H1 (cell line): Measurements from ENCODE around the gene TRHDE. TPM values are rescaled to one million over a fixed set of nuclear protein-coding genes. Genes with fewer than 3 reads are reported as not detected.

Experiments
- CTCF ChIA-PET: fragments of 300-600 bp; sonication (Branson Sonifier 250); formaldehyde crosslinking; loops from one replicate; lab custom pipeline; 2021; ENCODE audit not compliant: partially characterized antibody; lab: Charles Lee
- POLR2A ChIA-PET: fragments of 300-600 bp; sonication (Branson Sonifier 250); formaldehyde crosslinking; loops from one replicate; lab custom pipeline; 2021; ENCODE audit warnings: inconsistent platforms; ENCODE audit not compliant: partially characterized antibody; lab: Charles Lee
- DNase-seq, 2 experiments: peaks; one replicate each; pipeline versions ENCODE4 v3.0.0 to v3.0.0-alpha.2; 2010 to 2022; ENCODE audit warnings: low spot score in 2 of 2, low read depth in 1 of 2, mixed read lengths in 1 of 2
- FAIRE-seq: peaks from 2 replicates; lab custom pipeline; 2011; peaks lifted over from hg19 to GRCh38; lab: Jason Lieb, UNC
- H2AFZ ChIP-seq: 2 replicates; pipeline ENCODE4 v1.8.1; 2012; ENCODE audit warnings: low read length, inconsistent platforms
- H2AK5ac ChIP-seq: 2 replicates; pipeline ENCODE4 v1.6.1; 2013; ENCODE audit warnings: low read depth, low read length
- H2BK120ac ChIP-seq: replicated peaks from 2 replicates; pipeline ENCODE3; 2013; ENCODE audit warnings: low read depth, low read length, inconsistent platforms
- H2BK12ac ChIP-seq: 2 replicates; pipeline ENCODE4 v1.6.1; 2013; ENCODE audit warnings: low read depth, low read length
- H2BK15ac ChIP-seq: 2 replicates; pipeline ENCODE4 v1.6.1; 2013; ENCODE audit warnings: low read length
- H2BK20ac ChIP-seq: 2 replicates; pipeline ENCODE4 v1.6.1; 2013; ENCODE audit warnings: low read length
- H2BK5ac ChIP-seq: 2 replicates; pipeline ENCODE4 v1.6.1; 2013; ENCODE audit warnings: low read depth, low read length
- H3K14ac ChIP-seq: 2 replicates; pipeline ENCODE4 v1.6.1; 2013; ENCODE audit warnings: inconsistent platforms; ENCODE audit not compliant: insufficient read length
- H3K18ac ChIP-seq: 2 replicates; pipeline ENCODE4 v1.6.1; 2013; ENCODE audit warnings: low read length; ENCODE audit errors: extremely low read depth
- H3K23ac ChIP-seq: 2 replicates; pipeline ENCODE4 v1.6.1; 2013; ENCODE audit warnings: inconsistent platforms; ENCODE audit not compliant: insufficient read length
- H3K23me2 ChIP-seq: 2 replicates; pipeline ENCODE4 v1.6.1; 2013; ENCODE audit warnings: low read depth, low read length
- H3K27ac ChIP-seq: 2 replicates; pipeline ENCODE4 v1.6.1; 2011; ENCODE audit warnings: low read depth, low read length, inconsistent platforms
- H3K27me3 ChIP-seq, 4 experiments: replicated peaks in 1 of 4; 1 replicate in 1 of 4; 2 replicates in 3 of 4; pipeline versions ENCODE4 v1.6.1 to v1.8.1; 2011 to 2013; ENCODE audit warnings: low read length in 3 of 4, mild to moderate bottlenecking in 3 of 4, inconsistent platforms in 2 of 4, mixed read lengths in 2 of 4, moderate library complexity in 1 of 4; ENCODE audit not compliant: control insufficient read depth in 3 of 4, insufficient read depth in 3 of 4; ENCODE audit errors: extremely low read depth in 1 of 4
- H3K36me3 ChIP-seq, 4 experiments: 2 replicates each; pipeline versions ENCODE4 v1.6.1 to v1.8.1; 2011 to 2013; ENCODE audit warnings: mild to moderate bottlenecking in 4 of 4, low read length in 3 of 4, moderate library complexity in 2 of 4, control low read depth in 1 of 4, inconsistent platforms in 1 of 4; ENCODE audit not compliant: insufficient read depth in 4 of 4, control insufficient read depth in 2 of 4
- H3K4ac ChIP-seq: replicated peaks from 2 replicates; pipeline ENCODE3; 2013; ENCODE audit warnings: low read length, low read depth, mixed read lengths, inconsistent platforms; ENCODE audit not compliant: insufficient read length
- H3K4me1 ChIP-seq, 4 experiments: replicated peaks in 1 of 4; 1 replicate in 1 of 4; 2 replicates in 3 of 4; pipeline versions ENCODE4 v1.6.1 to v1.8.1; 2011 to 2013; ENCODE audit warnings: low read length in 3 of 4, inconsistent platforms in 2 of 4, mixed read lengths in 1 of 4; ENCODE audit not compliant: insufficient read depth in 4 of 4, control insufficient read depth in 3 of 4
- H3K4me2 ChIP-seq, 2 experiments: 2 replicates each; pipeline versions ENCODE4 v1.6.1 to v1.8.1; 2011 to 2013; ENCODE audit warnings: low read depth in 2 of 2, low read length in 2 of 2, control low read depth in 1 of 2, inconsistent platforms in 1 of 2, mild to moderate bottlenecking in 1 of 2; ENCODE audit not compliant: insufficient read depth in 1 of 2
- H3K4me3 ChIP-seq, 4 experiments: fragments of 200-600, 300-600 bp in 1 of 4; sonication (generic), shearing (Covaris generic), sonication (Bioruptor Twin) in 1 of 4; 2 replicates each; pipeline versions ENCODE4 v1.5.1 to v1.8.1; 2011 to 2016; ENCODE audit warnings: low read length in 4 of 4, low read depth in 3 of 4, control low read depth in 2 of 4, inconsistent platforms in 2 of 4, mild to moderate bottlenecking in 2 of 4, mixed read lengths in 1 of 4, moderate library complexity in 1 of 4; ENCODE audit not compliant: insufficient read depth in 2 of 4; ENCODE audit errors: extremely low read depth in 1 of 4
- H3K56ac ChIP-seq: replicated peaks from 2 replicates; pipeline ENCODE3; 2013; ENCODE audit warnings: low read depth, mild to moderate bottlenecking, mixed read lengths, low read length, inconsistent platforms; ENCODE audit not compliant: insufficient read length
- H3K79me1 ChIP-seq: 2 replicates; pipeline ENCODE4 v1.6.1; 2013; ENCODE audit warnings: low read depth, low read length, control low read depth
- H3K79me2 ChIP-seq, 2 experiments: 2 replicates each; pipeline versions ENCODE4 v1.6.1 to v1.8.1; 2012 to 2013; ENCODE audit warnings: low read length in 2 of 2, mild to moderate bottlenecking in 2 of 2, inconsistent platforms in 1 of 2; ENCODE audit not compliant: insufficient read depth in 2 of 2, control insufficient read depth in 1 of 2
- H3K9ac ChIP-seq, 4 experiments: replicated peaks in 1 of 4; 1 replicate in 1 of 4; 2 replicates in 3 of 4; pipeline versions ENCODE4 v1.6.1 to v1.8.1; 2011 to 2013; ENCODE audit warnings: low read depth in 3 of 4, low read length in 3 of 4, control low read depth in 2 of 4, mild to moderate bottlenecking in 2 of 4, moderate library complexity in 2 of 4, inconsistent platforms in 1 of 4; ENCODE audit errors: extremely low read depth in 1 of 4
- H3K9me3 ChIP-seq, 2 experiments: 2 replicates each; pipeline versions ENCODE4 v1.6.1 to v1.8.1; 2012 to 2013; ENCODE audit warnings: mild to moderate bottlenecking in 2 of 2, moderate library complexity in 2 of 2, control low read depth in 1 of 2, inconsistent platforms in 1 of 2, low read depth in 1 of 2, low read length in 1 of 2, mixed read lengths in 1 of 2; ENCODE audit not compliant: insufficient read depth in 2 of 2
- H4K20me1 ChIP-seq, 2 experiments: replicated peaks in 1 of 2; 2 replicates each; pipeline versions ENCODE3 to v1.8.1; 2011 to 2013; ENCODE audit warnings: inconsistent platforms in 2 of 2, low read length in 2 of 2, mild to moderate bottlenecking in 1 of 2; ENCODE audit not compliant: insufficient read depth in 2 of 2, control insufficient read depth in 1 of 2
- H4K5ac ChIP-seq: 2 replicates; pipeline ENCODE4 v1.6.1; 2013; ENCODE audit warnings: low read length, low read depth, mixed read lengths, inconsistent platforms; ENCODE audit not compliant: insufficient read length
- H4K8ac ChIP-seq: 2 replicates; pipeline ENCODE4 v1.8.0; 2013; ENCODE audit warnings: mild to moderate bottlenecking, moderate library complexity, low read length, inconsistent platforms; ENCODE audit not compliant: insufficient read depth; ENCODE audit errors: extremely low read depth
- H4K91ac ChIP-seq: replicated peaks from 2 replicates; pipeline ENCODE3; 2013; ENCODE audit warnings: low read length, mixed read lengths, inconsistent platforms; ENCODE audit not compliant: insufficient read length
- CTBP2 ChIP-seq: IDR thresholded peaks from 2 replicates; pipeline ENCODE4 v1.7.0; 2011; ENCODE audit warnings: borderline replicate concordance, mild to moderate bottlenecking, moderate library complexity, mixed read lengths, low read length; ENCODE audit not compliant: insufficient read depth, insufficient read length
- E2F6 ChIP-seq: IDR thresholded peaks from 2 replicates; pipeline ENCODE4 v1.6.1; 2012; ENCODE audit warnings: inconsistent platforms
- JUND ChIP-seq: IDR thresholded peaks from 2 replicates; pipeline ENCODE4 v1.6.1; 2011; ENCODE audit warnings: mild to moderate bottlenecking, improper control_type of control experiment, low read length
- PHF8 ChIP-seq: fragments of 200-600 bp; sonication (generic); conservative IDR thresholded peaks from 2 replicates; pipeline ENCODE4 v1.7.1; 2012; ENCODE audit warnings: low read depth, mild to moderate bottlenecking, inconsistent platforms, low read length, moderate library complexity
- POLR2A ChIP-seq, 2 experiments: IDR thresholded peaks; 1 replicate in 1 of 2; 2 replicates in 1 of 2; pipeline ENCODE4 v1.6.1; 2011; ENCODE audit warnings: low read depth in 2 of 2, low read length in 2 of 2, mild to moderate bottlenecking in 2 of 2; ENCODE audit errors: control extremely low read depth in 1 of 2
- SIN3A ChIP-seq, 2 experiments: IDR thresholded peaks in 1 of 2; conservative IDR thresholded peaks in 1 of 2; 2 replicates each; pipeline ENCODE4 v1.6.1; 2011 to 2012; ENCODE audit warnings: low read length in 2 of 2, improper control_type of control experiment in 1 of 2, low read depth in 1 of 2, mild to moderate bottlenecking in 1 of 2
- TBP ChIP-seq: IDR thresholded peaks from 2 replicates; pipeline ENCODE4 v1.6.1; 2011; ENCODE audit warnings: low read depth, low read length, improper control_type of control experiment
- ZNF274 ChIP-seq: IDR thresholded peaks from 2 replicates; pipeline ENCODE4 v1.7.0; 2012; ENCODE audit warnings: low read length, borderline replicate concordance; ENCODE audit errors: extremely low read depth
- WGBS, 2 experiments: shearing (Covaris generic) in 1 of 2; methylation state at CpG; one replicate each; pipeline versions ENCODE4 v1.1.6 to v1.1.7; 2013 to 2015; ENCODE audit warnings: low lambda C conversion rate in 2 of 2, mixed read lengths in 2 of 2, inconsistent platforms in 1 of 2, low coverage in 1 of 2, missing lambda C conversion rate in 1 of 2; ENCODE audit not compliant: insufficient replicate concordance in 2 of 2, insufficient coverage in 1 of 2, insufficient read length in 1 of 2; ENCODE audit errors: extremely low coverage in 1 of 2, missing lambda C conversion rate in 1 of 2; 5-methylcytosine and 5-hydroxymethylcytosine counted together
- polyA plus RNA-seq, 7 experiments: library from polyadenylated mRNA; depleted of rRNA in 3 of 7; stranded (reverse) in 5 of 7; unstranded in 2 of 7; fragments of >200 nt in 5 of 7; fragments of 200-250 nt in 2 of 7; gene quantifications; 1 replicate in 5 of 7; 2 replicates in 1 of 7; 4 replicates in 1 of 7; pipeline versions ENCODE4 v1.2.1 to v1.2.3, GENCODE V29; 2011 to 2013; ENCODE audit warnings: missing spikeins in 2 of 7, mixed read lengths in 2 of 7
- total RNA-seq: library from RNA; stranded (reverse); fragmentation: NEBNext Ultra II Directional; extraction: Animal tissue kit (Norgen Biotek cat#: 25700); gene quantifications from 2 replicates; pipeline ENCODE4 v1.2.1, GENCODE V29; 2021

TRHDE gene
- total and polyA plus RNA-seq, 2 of the 8 experiments (the other 6 are each of a cell fraction or from before 2014, with no cell fraction given): 1.3 to 5.0 TPM

DNA sequence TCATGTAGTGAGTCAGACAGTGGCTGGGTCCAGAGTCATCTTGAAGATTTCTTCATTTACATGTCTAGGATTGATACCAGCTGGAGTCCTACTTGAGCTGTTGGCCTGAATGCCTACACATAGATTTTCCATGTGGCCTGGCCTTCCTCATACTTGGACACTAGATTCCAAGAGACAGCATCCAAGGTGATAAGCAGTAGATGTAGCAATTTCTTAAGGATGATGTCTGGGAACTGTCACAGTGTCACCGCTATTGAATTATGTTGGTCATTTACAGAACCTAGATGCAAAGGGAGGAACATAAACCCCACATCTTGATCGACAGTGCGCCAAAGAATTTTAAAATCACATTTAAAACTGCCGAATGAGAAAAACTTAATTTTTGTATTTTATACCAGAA lies 412.3 kb downstream of the TRHDE start:
- Histone ChIP-seq H3K4me1 (no peaks in the 10 kb centered on the region), H3K18ac (no peak overlapping the region), H3K79me1 (no peaks in the 10 kb centered on the region), H3K4me2 (no peak overlapping the region), H3K27me3 (no peaks in the 10 kb centered on the region), H2BK12ac (no peak overlapping the region), H2AK5ac (no peak overlapping the region), H3K36me3 (no peaks in the 10 kb centered on the region), H4K91ac (no peak overlapping the region), H4K8ac (no peak overlapping the region), H3K27ac (no peak overlapping the region), H2BK20ac (no peak overlapping the region), H4K20me1 (no peaks in the 10 kb centered on the region), H3K14ac (no peak overlapping the region), H4K5ac (no peak overlapping the region), H2BK5ac (no peak overlapping the region), H2BK15ac (no peak overlapping the region), H3K23ac (no peak overlapping the region), H3K9ac (no peak overlapping the region), H3K9me3 (no peaks in the 10 kb centered on the region), H3K4me3 (no peak overlapping the region), H3K23me2 (no peaks in the 10 kb centered on the region; the same call in 1 of the 2 replicates), H2BK120ac (no peak overlapping the region), H3K79me2 (no peaks in the 10 kb centered on the region), H3K4ac (no peak overlapping the region), H3K56ac (no peak overlapping the region), H2AFZ (no peak overlapping the region)
- 96% methylated on average over 4 of the region's 4 CpGs; no CpG with 5 or more reads in 1 of the 2 experiments for WGBS, 2 experiments
- ChIA-PET POLR2A (no interaction called here), CTCF (no interaction called here)
- FAIRE-seq (no peak), DNase-seq (no peak)
- TF ChIP-seq SIN3A (conservative IDR thresholded peaks at IDR 0.05 in 1 of 2, IDR thresholded peaks at IDR 0.05 in 1 of 2; ENCODE audit: low read depth in 1 of 2, low read length in 2 of 2) (no peak), JUND (no peak), CTBP2 (no peak), TBP (no peak), POLR2A (IDR thresholded peaks at IDR 0.05; ENCODE audit: control extremely low read depth in 1 of 2, low read depth in 2 of 2, low read length in 2 of 2) (no peak), ZNF274 (no peak), E2F6 (no peak), PHF8 (no peak)
